ENCODE measurements around the gene ARHGEF40. TPM values are rescaled to one million over a fixed set of nuclear protein-coding genes. Genes with fewer than 3 reads are reported as not detected.

Gene ARHGEF40
- total RNA-seq, 4 donors from 2014 or later: 18.6 to 37.6 (median 26.8) TPM

GRCh38 chr14:21090194-21090939 lies 20.3 kb downstream of the ARHGEF40 start:
- ATAC-seq: peak; percentile 18
- Histone ChIP-seq H3K27ac (peak overlapping the region in 3 of 4 donors; percentile 37 to 54 (median 38)), H3K36me3 (peaks cover 0 to 77% of the 10 kb centered on the region in 2 donors), H3K9me3 (no peaks in the 10 kb centered on the region), H3K27me3 (no peaks in the 10 kb centered on the region), H3K4me1 (peaks cover 0 to 57% (median 15%) of the 10 kb centered on the region in 3 donors), H3K4me3 (no peak overlapping the region)
- TF ChIP-seq CTCF (IDR thresholded peaks at IDR 0.05) (peak in 3 of 4 experiments; percentile 51 to 73 (median 71)), POLR2AphosphoS5 (IDR thresholded peaks at IDR 0.05) (no peak)
- WGBS, 2 donors (ENCODE audit: low coverage in 1 of 2): 62% methylated on average over 15 of the region's 45 CpGs; no CpG with 5 or more reads in 1 of the 2 donors

- peak overlapping the region in 1 of 4 donors; percentile 38 for H3K27ac ChIP-seq
- no peak overlapping the region for H3K4me3 ChIP-seq
- H3K36me3 ChIP-seq: peaks cover 0 to 69% of the 10 kb centered on the region in 2 donors
- H3K9me3 ChIP-seq: no peaks in the 10 kb centered on the region
- H3K4me1 ChIP-seq: peaks cover 0 to 58% (median 15%) of the 10 kb centered on the region in 3 donors
- WGBS, 2 donors (ENCODE audit: low coverage in 1 of 2): 78 to 83% methylated on average over 15 of the region's 45 CpGs
- TF ChIP-seq POLR2AphosphoS5 (IDR thresholded peaks at IDR 0.05) (no peak), EP300 (IDR thresholded peaks at IDR 0.05) (no peak), CTCF (IDR thresholded peaks at IDR 0.05) (no peak), POLR2A (IDR thresholded peaks at IDR 0.05) (no peak)
- H3K27me3 ChIP-seq: no peaks in the 10 kb centered on the region
- ATAC-seq: no peak
These were observed 21.0 kb downstream of the ARHGEF40 start for GRCh38 chr14:21090940-21091663.

GRCh38 chr14:21091821-21092272 lies 21.7 kb downstream of the ARHGEF40 start:
- Histone ChIP-seq H3K9me3 (no peaks in the 10 kb centered on the region), H3K36me3 (peaks cover 0 to 64% of the 10 kb centered on the region in 2 donors), H3K27ac (peak overlapping the region in 3 of 4 donors; percentile 59), H3K4me1 (peaks cover 0 to 65% (median 15%) of the 10 kb centered on the region in 3 donors), H3K4me3 (no peak overlapping the region), H3K27me3 (no peaks in the 10 kb centered on the region)
- no CpG with 5 or more reads among the region's 42 CpGs for WGBS, 2 donors (ENCODE audit: low coverage in 1 of 2)
- ATAC-seq: no peak
- TF ChIP-seq POLR2A (IDR thresholded peaks at IDR 0.05): no peak

GRCh38 chr14:21092273-21093011 lies 22.3 kb downstream of the ARHGEF40 start:
- no peaks in the 10 kb centered on the region for H3K9me3 ChIP-seq
- ATAC-seq: peak; percentile 84
- H3K27me3 ChIP-seq: no peaks in the 10 kb centered on the region
- WGBS, 2 donors (ENCODE audit: low coverage in 1 of 2): 53% methylated on average over 3 of the region's 59 CpGs; no CpG with 5 or more reads in 1 of the 2 donors
- H3K36me3 ChIP-seq: peaks cover 0 to 59% of the 10 kb centered on the region in 2 donors
- TF ChIP-seq POLR2A (IDR thresholded peaks at IDR 0.05) (no peak), EP300 (IDR thresholded peaks at IDR 0.05) (no peak), POLR2AphosphoS5 (IDR thresholded peaks at IDR 0.05) (peak; percentile 49), CTCF (IDR thresholded peaks at IDR 0.05) (peak; percentile 100)
- H3K27ac ChIP-seq: peak overlapping the region in 3 of 4 donors; percentile 59
- H3K4me1 ChIP-seq: peaks cover 0 to 65% (median 16%) of the 10 kb centered on the region in 3 donors
- no peak overlapping the region for H3K4me3 ChIP-seq

- WGBS, 2 donors (ENCODE audit: low coverage in 1 of 2): 50% methylated on average over 3 to 4 of the region's 36 CpGs
- Histone ChIP-seq H3K4me1 (peaks cover 0 to 64% (median 17%) of the 10 kb centered on the region in 3 donors), H3K27ac (peak overlapping the region in 1 of 4 donors; percentile 59), H3K9me3 (no peaks in the 10 kb centered on the region), H3K27me3 (no peaks in the 10 kb centered on the region), H3K4me3 (no peak overlapping the region), H3K36me3 (peaks cover 0 to 53% of the 10 kb centered on the region in 2 donors)
- TF ChIP-seq EP300 (IDR thresholded peaks at IDR 0.05) (no peak), POLR2AphosphoS5 (IDR thresholded peaks at IDR 0.05) (no peak), POLR2A (IDR thresholded peaks at IDR 0.05) (no peak), CTCF (IDR thresholded peaks at IDR 0.05) (no peak)
- ATAC-seq: no peak
These were observed 22.9 kb downstream of the ARHGEF40 start for GRCh38 chr14:21093018-21093417.

All from gastroesophageal sphincter (tissue), 4 donors.